B cell (primary cell): ENCODE results near the gene FOXO3. TPM values are rescaled to one million over a fixed set of nuclear protein-coding genes. Genes with fewer than 3 reads are reported as not detected.

Source experiments
- ATAC-seq: fragments of 200-7000 bp; cut with Tn5 transposase; one replicate; pipeline ENCODE4 v1.10.0; 2021; ENCODE audit warnings: low read depth, mild to moderate bottlenecking, moderate number of reproducible peaks, moderate library complexity
- CTCF ChIA-PET: fragments of 350-600 bp; sonication (Branson Sonifier 250); formaldehyde crosslinking; loops from one replicate; lab custom pipeline; 2021; ENCODE audit warnings: antibody characterized with exemption, inconsistent platforms; lab: Charles Lee
- POLR2A ChIA-PET: fragments of 350-600 bp; sonication (Branson Sonifier 250); formaldehyde crosslinking; loops from one replicate; lab custom pipeline; 2021; ENCODE audit warnings: antibody characterized with exemption; lab: Charles Lee
- DNase-seq: peaks from one replicate; pipeline ENCODE4 v3.0.0; 2013
- H2AFZ ChIP-seq: 2 replicates; pipeline ENCODE4 v1.6.1; 2012; ENCODE audit warnings: mild to moderate bottlenecking, low read depth, low read length; ENCODE audit not compliant: insufficient read depth, poor library complexity, severe bottlenecking
- H3K27ac ChIP-seq, 2 donors: 1 replicate in 1 of 2; 2 replicates in 1 of 2; pipeline ENCODE4 v1.5.1; 2012 to 2013; ENCODE audit warnings: low read length in 2 of 2, mild to moderate bottlenecking in 2 of 2, moderate library complexity in 1 of 2
- H3K27me3 ChIP-seq, 4 experiments: fragments of 200-600 bp in 1 of 4; sonication (generic) in 1 of 4; replicated peaks in 1 of 4; 1 replicate in 2 of 4; 2 replicates in 2 of 4; pipeline versions ENCODE4 v1.6.1 to v1.7.0; 2013 to 2016; ENCODE audit warnings: low read length in 3 of 4, mild to moderate bottlenecking in 2 of 4, mixed read lengths in 1 of 4, moderate library complexity in 1 of 4; ENCODE audit not compliant: insufficient read depth in 4 of 4, control insufficient read depth in 3 of 4; ENCODE audit errors: control extremely low read depth in 1 of 4
- H3K36me3 ChIP-seq, 2 experiments: replicated peaks in 1 of 2; 1 replicate in 1 of 2; 2 replicates in 1 of 2; pipeline versions ENCODE4 v1.6.1 to v1.7.1; 2013; ENCODE audit warnings: low read length in 1 of 2; ENCODE audit not compliant: insufficient read depth in 2 of 2, control insufficient read depth in 1 of 2; ENCODE audit errors: control extremely low read depth in 1 of 2, extremely low read depth in 1 of 2
- H3K4me1 ChIP-seq, 2 donors: fragments of 200-600 bp in 1 of 2; sonication (generic) in 1 of 2; 1 replicate in 1 of 2; 2 replicates in 1 of 2; pipeline versions ENCODE4 v1.5.1 to v1.6.1; 2013 to 2017; ENCODE audit warnings: low read length in 2 of 2; ENCODE audit not compliant: control insufficient read depth in 2 of 2, insufficient read depth in 2 of 2
- H3K4me2 ChIP-seq: replicated peaks from 2 replicates; pipeline ENCODE3; 2012; ENCODE audit warnings: mild to moderate bottlenecking, low read depth, low read length; ENCODE audit not compliant: poor library complexity, severe bottlenecking
- H3K4me3 ChIP-seq, 5 experiments: fragments of 200-600 bp in 1 of 5; sonication (generic) in 1 of 5; 1 replicate in 3 of 5; 2 replicates in 2 of 5; pipeline versions ENCODE4 v1.5.1 to v1.7.0; 2011 to 2016; ENCODE audit warnings: low read length in 4 of 5, mild to moderate bottlenecking in 4 of 5, low read depth in 2 of 5, control low read depth in 1 of 5, moderate library complexity in 1 of 5; ENCODE audit not compliant: insufficient read depth in 1 of 5; ENCODE audit errors: control extremely low read depth in 1 of 5, extremely low read depth in 1 of 5
- H3K79me2 ChIP-seq: fragments of 200-600 bp; sonication (generic); one replicate; pipeline ENCODE4 v1.6.0; 2016; ENCODE audit warnings: low read length; ENCODE audit not compliant: control insufficient read depth, insufficient read depth
- H3K9ac ChIP-seq: fragments of 200-600 bp; sonication (generic); 2 replicates; pipeline ENCODE4 v1.6.1; 2017; ENCODE audit warnings: mild to moderate bottlenecking, low read length, moderate library complexity
- H3K9me3 ChIP-seq, 3 donors: one replicate each; pipeline versions ENCODE4 v1.6.1 to v1.7.1; 2013; ENCODE audit warnings: low read length in 2 of 3; ENCODE audit not compliant: control insufficient read depth in 2 of 3, insufficient read depth in 1 of 3; ENCODE audit errors: control extremely low read depth in 1 of 3
- H4K20me1 ChIP-seq: 2 replicates; pipeline ENCODE4 v1.6.0; 2012; ENCODE audit warnings: mild to moderate bottlenecking, low read length; ENCODE audit not compliant: insufficient read depth, control insufficient read depth, poor library complexity, severe bottlenecking
- H3K27ac Mint-ChIP-seq: one replicate; pipeline ENCODE4 v1.8.0; 2021; ENCODE audit warnings: mixed read lengths
- H3K27me3 Mint-ChIP-seq: one replicate; pipeline ENCODE4 v1.8.0; 2021; ENCODE audit warnings: mixed read lengths
- H3K4me1 Mint-ChIP-seq: one replicate; pipeline ENCODE4 v1.8.0; 2021; ENCODE audit warnings: mixed read lengths
- H3K4me3 Mint-ChIP-seq: one replicate; pipeline ENCODE4 v1.8.0; 2021; ENCODE audit warnings: mixed read lengths
- H3K9me3 Mint-ChIP-seq: one replicate; pipeline ENCODE4 v1.8.0; 2022; ENCODE audit warnings: mixed read lengths; ENCODE audit not compliant: insufficient read depth
- EZH2 ChIP-seq: IDR thresholded peaks from 2 replicates; pipeline ENCODE4 v1.6.1; 2012; ENCODE audit warnings: borderline replicate concordance, low read depth, mild to moderate bottlenecking, moderate library complexity, low read length; ENCODE audit not compliant: insufficient read depth, poor library complexity, severe bottlenecking
- WGBS: methylation state at CpG from one replicate; pipeline ENCODE4 v1.1.5; 2013; ENCODE audit warnings: missing lambda C conversion rate; ENCODE audit not compliant: insufficient coverage; 5-methylcytosine and 5-hydroxymethylcytosine counted together
- intact Hi-C: fragments of 100-400 bp; cut with micrococcal nuclease; formaldehyde crosslinking; loops from one replicate; pipeline ENCODE4 v1.10.0; 2022
- polyA plus RNA-seq: library from polyadenylated mRNA; depleted of rRNA; stranded (reverse); fragments of >200 nt; gene quantifications from 2 replicates; pipeline ENCODE4 v1.2.3, GENCODE V29; 2012
- total RNA-seq, 2 donors: library from RNA; stranded (reverse); fragments of 120-200 nt in 1 of 2; gene quantifications; 1 replicate in 1 of 2; 2 replicates in 1 of 2; pipeline versions ENCODE4 v1.2.3 to v1.2.4, GENCODE V29; 2013 to 2022
- TF ChIP-seq, protein P1 (sequence below): fragments of 200-600 bp; IDR thresholded peaks from one replicate; pipeline ENCODE4 v1.8.0; 2022; ENCODE audit warnings: antibody characterized with exemption, mild to moderate bottlenecking

The FOXO3 gene
- total and polyA plus RNA-seq, 2 donors (not counting 1 experiment from before 2014, with no cell fraction given), result 6.0 to 16.9 TPM

DNA sequence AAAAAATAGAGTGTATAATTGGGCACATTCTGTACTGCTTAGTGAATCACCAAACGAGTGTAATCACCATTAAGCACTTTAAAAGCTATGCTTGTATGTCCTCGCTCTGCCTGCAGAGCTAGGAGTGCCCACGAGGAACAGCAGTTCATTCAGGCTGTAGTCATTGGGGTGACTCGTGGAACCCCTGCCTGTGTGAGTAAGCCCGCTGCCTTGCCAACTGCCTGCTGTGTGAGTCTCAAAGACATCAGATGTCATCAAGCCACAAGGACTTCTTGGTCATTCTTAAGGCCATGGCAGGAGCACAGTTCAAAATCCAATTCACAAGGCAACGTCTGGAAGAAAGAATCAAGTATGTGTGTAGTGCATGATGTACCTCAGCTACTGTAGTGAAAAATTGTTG, 60.4 kb downstream of the FOXO3 start:
- no peak overlapping the region for H3K9ac ChIP-seq
- no peak for DNase-seq
- no peak overlapping the region for H3K27ac ChIP-seq
- H3K4me1 Mint-ChIP-seq, result peaks cover 46% of the 10 kb centered on the region
- WGBS, result 96% methylated on average over 6 of the region's 6 CpGs
- no peak overlapping the region for H3K4me3 Mint-ChIP-seq
- peaks cover 96% of the 10 kb centered on the region for H3K79me2 ChIP-seq
- peaks cover 11 to 14% of the 10 kb centered on the region in 2 donors for H3K4me1 ChIP-seq
- peaks cover 56% of the 10 kb centered on the region for H4K20me1 ChIP-seq
- no peak for TF ChIP-seq EZH2
- TF ChIP-seq, protein P1, sequence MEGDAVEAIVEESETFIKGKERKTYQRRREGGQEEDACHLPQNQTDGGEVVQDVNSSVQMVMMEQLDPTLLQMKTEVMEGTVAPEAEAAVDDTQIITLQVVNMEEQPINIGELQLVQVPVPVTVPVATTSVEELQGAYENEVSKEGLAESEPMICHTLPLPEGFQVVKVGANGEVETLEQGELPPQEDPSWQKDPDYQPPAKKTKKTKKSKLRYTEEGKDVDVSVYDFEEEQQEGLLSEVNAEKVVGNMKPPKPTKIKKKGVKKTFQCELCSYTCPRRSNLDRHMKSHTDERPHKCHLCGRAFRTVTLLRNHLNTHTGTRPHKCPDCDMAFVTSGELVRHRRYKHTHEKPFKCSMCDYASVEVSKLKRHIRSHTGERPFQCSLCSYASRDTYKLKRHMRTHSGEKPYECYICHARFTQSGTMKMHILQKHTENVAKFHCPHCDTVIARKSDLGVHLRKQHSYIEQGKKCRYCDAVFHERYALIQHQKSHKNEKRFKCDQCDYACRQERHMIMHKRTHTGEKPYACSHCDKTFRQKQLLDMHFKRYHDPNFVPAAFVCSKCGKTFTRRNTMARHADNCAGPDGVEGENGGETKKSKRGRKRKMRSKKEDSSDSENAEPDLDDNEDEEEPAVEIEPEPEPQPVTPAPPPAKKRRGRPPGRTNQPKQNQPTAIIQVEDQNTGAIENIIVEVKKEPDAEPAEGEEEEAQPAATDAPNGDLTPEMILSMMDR, result no peak
- intact Hi-C loops, result no loop called here
- no peaks in the 10 kb centered on the region for H3K27me3 ChIP-seq
- H3K9me3 ChIP-seq, result no peaks in the 10 kb centered on the region
- H3K9me3 Mint-ChIP-seq, result no peaks in the 10 kb centered on the region
- H3K4me3 ChIP-seq, result no peak overlapping the region
- no peak overlapping the region for H3K27ac Mint-ChIP-seq
- CTCF ChIA-PET, result no interaction called here
- H3K27me3 Mint-ChIP-seq, result no peaks in the 10 kb centered on the region
- H3K36me3 ChIP-seq, result no peaks in the 10 kb centered on the region
- no peak overlapping the region for H2AFZ ChIP-seq
- POLR2A ChIA-PET, result no interaction called here
- no peak for ATAC-seq
- H3K4me2 ChIP-seq, result no peak overlapping the region

DNA sequence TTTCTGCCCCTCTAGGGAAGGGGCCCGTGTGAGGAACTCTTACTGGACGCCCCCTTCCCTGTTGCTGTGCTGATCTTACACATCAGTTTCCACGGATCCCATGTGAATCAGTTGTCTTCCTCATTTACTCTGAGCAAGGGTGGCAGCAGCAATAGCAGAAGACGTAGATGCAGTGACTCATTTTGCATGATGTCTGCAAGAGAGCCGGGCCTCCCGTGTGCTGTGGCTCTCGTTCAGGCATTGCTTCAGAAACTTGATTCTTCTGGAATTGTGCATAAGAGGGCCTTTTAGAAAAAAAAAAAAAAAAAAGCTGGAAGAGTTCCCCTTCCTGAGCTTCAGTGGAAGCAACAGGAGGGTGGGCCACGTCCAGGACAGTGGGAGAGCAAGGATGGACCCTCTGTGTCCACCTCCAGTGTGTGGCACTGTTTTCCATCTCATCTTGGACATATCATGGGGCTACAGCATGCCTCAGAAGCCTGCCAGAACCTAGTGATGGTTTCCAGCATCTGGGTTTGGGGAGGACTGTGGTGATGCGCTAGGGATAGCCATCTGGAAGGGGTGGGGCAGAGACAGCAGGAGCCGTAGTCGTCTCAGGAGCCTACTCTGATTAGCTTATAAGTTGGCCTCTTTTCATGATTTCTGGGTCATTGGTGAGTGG, 62.1 kb downstream of the FOXO3 start:
- H3K9me3 ChIP-seq, result no peaks in the 10 kb centered on the region
- CTCF ChIA-PET, result interaction anchor here (0.6 kb wide), 2 partner anchors 47 to 1416 kb away, joined by 3 to 4 read pairs; no protein-coding TSS in a partner anchor
- no peak overlapping the region for H3K27ac ChIP-seq
- intact Hi-C loops, result no loop called here
- no peaks in the 10 kb centered on the region for H3K27me3 Mint-ChIP-seq
- H3K4me3 Mint-ChIP-seq, result no peak overlapping the region
- H3K27ac Mint-ChIP-seq, result no peak overlapping the region
- peaks cover 97% of the 10 kb centered on the region for H3K79me2 ChIP-seq
- ATAC-seq (no peak), DNase-seq (no peak)
- TF ChIP-seq, protein P1, result no peak
- no peak for TF ChIP-seq EZH2
- peaks cover 14 to 15% of the 10 kb centered on the region in 2 donors for H3K4me1 ChIP-seq
- no peak overlapping the region for H3K9ac ChIP-seq
- no peaks in the 10 kb centered on the region for H3K9me3 Mint-ChIP-seq
- H2AFZ ChIP-seq, result no peak overlapping the region
- POLR2A ChIA-PET, result no interaction called here
- WGBS, result 93% methylated on average over 10 of the region's 11 CpGs
- H3K4me3 ChIP-seq, result no peak overlapping the region
- H4K20me1 ChIP-seq, result peaks cover 65% of the 10 kb centered on the region
- H3K36me3 ChIP-seq, result no peaks in the 10 kb centered on the region
- H3K4me1 Mint-ChIP-seq, result peaks cover 55% of the 10 kb centered on the region
- no peak overlapping the region for H3K4me2 ChIP-seq
- no peaks in the 10 kb centered on the region for H3K27me3 ChIP-seq
